HepG2 (cell line): ENCODE measurements around the gene LZTR1. TPM values are rescaled to one million over a fixed set of nuclear protein-coding genes. Genes with fewer than 3 reads are reported as not detected.

ENCODE experiments used
- AKAP8 ChIP-seq: sonication (generic); formaldehyde crosslinking; IDR thresholded peaks from 2 replicates; pipeline ENCODE4 v1.5.1; 2020; ENCODE audit warnings: mild to moderate bottlenecking, missing genetic modification reagents
- EED ChIP-seq: sonication (generic); formaldehyde crosslinking; IDR thresholded peaks from 2 replicates; pipeline ENCODE4 v1.5.0; 2020; ENCODE audit warnings: mild to moderate bottlenecking, missing genetic modification reagents
- ESRRA ChIP-seq: sonication (generic); formaldehyde crosslinking; IDR thresholded peaks from 2 replicates; pipeline ENCODE4 v1.5.1; 2020; ENCODE audit warnings: mild to moderate bottlenecking, low read depth, missing genetic modification reagents
- HMGXB4 ChIP-seq, 2 experiments: sonication (generic) in 1 of 2; formaldehyde crosslinking in 1 of 2; IDR thresholded peaks; 2 replicates each; pipeline versions ENCODE4 v1.4.0 to v1.6.1; 2018 to 2020; ENCODE audit warnings: missing genetic modification reagents in 2 of 2, borderline replicate concordance in 1 of 2, low read depth in 1 of 2, mild to moderate bottlenecking in 1 of 2, missing biosample characterization in 1 of 2
- KAT2B ChIP-seq: fragments of 150-350 bp; IDR thresholded peaks from 2 replicates; pipeline ENCODE4 v1.6.1; 2014; ENCODE audit warnings: low read depth, low read length, borderline replicate concordance
- NCOR1 ChIP-seq: fragments of 200-600 bp; sonication (generic); IDR thresholded peaks from 2 replicates; pipeline ENCODE4 v1.7.0; 2017; ENCODE audit warnings: antibody characterized with exemption, low read length, borderline replicate concordance
- NFYC ChIP-seq: IDR thresholded peaks from 2 replicates; pipeline ENCODE4 v1.6.1; 2016; ENCODE audit warnings: missing genetic modification reagents, missing compliant biosample characterization
- NONO ChIP-seq, 2 experiments: fragments of 450-650 bp in 1 of 2; sonication (generic) in 1 of 2; formaldehyde crosslinking in 1 of 2; IDR thresholded peaks in 1 of 2; conservative IDR thresholded peaks in 1 of 2; 2 replicates each; pipeline versions ENCODE4 v1.6.1 to v1.8.0; 2017 to 2022; ENCODE audit warnings: mild to moderate bottlenecking in 1 of 2, missing genetic modification reagents in 1 of 2, moderate library complexity in 1 of 2
- SAP130 ChIP-seq: IDR thresholded peaks from 2 replicates; pipeline ENCODE4 v1.6.1; 2016; ENCODE audit warnings: low read depth
- SATB2 ChIP-seq: sonication (generic); formaldehyde crosslinking; IDR thresholded peaks from 2 replicates; pipeline ENCODE4 v1.5.0; 2020; ENCODE audit warnings: missing genetic modification reagents
- SSRP1 ChIP-seq: IDR thresholded peaks from 2 replicates; pipeline ENCODE4 v1.6.1; 2016; ENCODE audit warnings: control low read depth
- THAP8 ChIP-seq: sonication (generic); formaldehyde crosslinking; IDR thresholded peaks from 2 replicates; pipeline ENCODE4 v1.5.1; 2020; ENCODE audit warnings: missing genetic modification reagents, mild to moderate bottlenecking, borderline replicate concordance
- ZNF383 ChIP-seq: sonication (generic); formaldehyde crosslinking; IDR thresholded peaks from 2 replicates; pipeline ENCODE4 v1.4.0; 2020; ENCODE audit warnings: missing genetic modification reagents, mild to moderate bottlenecking, borderline replicate concordance
- ZNF484 ChIP-seq: sonication (generic); formaldehyde crosslinking; IDR thresholded peaks from 2 replicates; pipeline ENCODE4 v1.5.1; 2020; ENCODE audit warnings: mild to moderate bottlenecking, low read depth, missing genetic modification reagents, borderline replicate concordance
- ZNF564 ChIP-seq: sonication (generic); formaldehyde crosslinking; IDR thresholded peaks from 2 replicates; pipeline ENCODE4 v1.8.1; 2023; ENCODE audit warnings: mild to moderate bottlenecking, missing genetic modification reagents
- polyA plus RNA-seq, 8 experiments: library from polyadenylated mRNA; depleted of rRNA in 3 of 8; stranded (reverse) in 7 of 8; unstranded in 1 of 8; fragments of >200 nt; fragmentation: Illumina TruSeq in 4 of 8; extraction: Trizol in 4 of 8; gene quantifications; 2 replicates each; pipeline versions ENCODE4 v1.2.1 to v1.2.3, GENCODE V29; 2011 to 2016; ENCODE audit warnings: low read depth in 4 of 8, missing spikeins in 1 of 8, mixed read lengths in 1 of 8; ENCODE audit not compliant: insufficient read depth in 1 of 8
- total RNA-seq, 5 experiments: library from RNA; depleted of rRNA; stranded (reverse); fragments of >200 nt; fragmentation: Illumina TruSeq; extraction: Trizol; gene quantifications; 2 replicates each; pipeline ENCODE4 v1.2.3, GENCODE V29; 2016; ENCODE audit warnings: low read depth in 1 of 5
- TF ChIP-seq, protein P1 (sequence below): sonication (generic); formaldehyde crosslinking; IDR thresholded peaks from 2 replicates; pipeline ENCODE4 v1.5.0; 2020; ENCODE audit warnings: missing genetic modification reagents
- TF ChIP-seq, protein P2 (sequence below): sonication (generic); formaldehyde crosslinking; IDR thresholded peaks from 2 replicates; pipeline ENCODE4 v1.4.0; 2020; ENCODE audit warnings: missing genetic modification reagents
- TF ChIP-seq, protein P3 (sequence below): IDR thresholded peaks from 2 replicates; pipeline ENCODE4 v1.6.1; 2016; ENCODE audit warnings: missing biosample characterization, missing genetic modification reagents, low read depth

LZTR1 gene
- total and polyA plus RNA-seq, 2 of the 13 experiments (the other 11 are each of a cell fraction or from before 2014, with no cell fraction given) = 21.8 to 22.4 TPM

DNA sequence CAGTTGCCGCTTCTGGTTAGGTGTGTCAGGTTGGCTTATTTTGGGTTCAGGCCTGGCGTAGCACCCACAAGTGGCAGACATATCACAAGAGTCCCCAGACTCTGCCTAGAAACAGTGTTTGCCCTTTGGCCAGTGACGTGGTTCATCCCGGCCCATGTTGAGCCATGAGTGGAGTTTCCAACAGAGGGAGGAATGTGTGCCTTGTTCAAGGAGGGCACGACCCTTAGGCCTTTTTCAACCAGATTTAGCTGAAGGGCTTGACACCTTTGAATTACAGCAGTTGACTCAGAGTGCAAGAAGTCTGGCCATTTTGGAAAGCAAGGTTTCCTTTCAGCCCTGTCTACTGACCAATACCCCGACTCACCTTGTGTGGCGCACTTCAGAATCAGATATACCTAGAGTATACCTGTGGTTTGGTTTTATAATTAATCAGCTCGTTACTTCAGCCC, 30.1 kb upstream of the LZTR1 start (continued):
- TF ChIP-seq NCOR1 = 0 out of 2 replicates have a peak, but pooled peaks have one; percentile 6
- TF ChIP-seq, protein P1, sequence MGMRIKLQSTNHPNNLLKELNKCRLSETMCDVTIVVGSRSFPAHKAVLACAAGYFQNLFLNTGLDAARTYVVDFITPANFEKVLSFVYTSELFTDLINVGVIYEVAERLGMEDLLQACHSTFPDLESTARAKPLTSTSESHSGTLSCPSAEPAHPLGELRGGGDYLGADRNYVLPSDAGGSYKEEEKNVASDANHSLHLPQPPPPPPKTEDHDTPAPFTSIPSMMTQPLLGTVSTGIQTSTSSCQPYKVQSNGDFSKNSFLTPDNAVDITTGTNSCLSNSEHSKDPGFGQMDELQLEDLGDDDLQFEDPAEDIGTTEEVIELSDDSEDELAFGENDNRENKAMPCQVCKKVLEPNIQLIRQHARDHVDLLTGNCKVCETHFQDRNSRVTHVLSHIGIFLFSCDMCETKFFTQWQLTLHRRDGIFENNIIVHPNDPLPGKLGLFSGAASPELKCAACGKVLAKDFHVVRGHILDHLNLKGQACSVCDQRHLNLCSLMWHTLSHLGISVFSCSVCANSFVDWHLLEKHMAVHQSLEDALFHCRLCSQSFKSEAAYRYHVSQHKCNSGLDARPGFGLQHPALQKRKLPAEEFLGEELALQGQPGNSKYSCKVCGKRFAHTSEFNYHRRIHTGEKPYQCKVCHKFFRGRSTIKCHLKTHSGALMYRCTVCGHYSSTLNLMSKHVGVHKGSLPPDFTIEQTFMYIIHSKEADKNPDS = no peak
- no peak for TF ChIP-seq ZNF383 (CRISPR knock-in tag)
- no peak for TF ChIP-seq AKAP8 (CRISPR knock-in tag)
- TF ChIP-seq SSRP1 (CRISPR knock-in tag) = no peak; the same call in 1 of the 2 replicates
- no peak for TF ChIP-seq NFYC (CRISPR knock-in tag)
- peak in 1 of 2 experiments; percentile 45; a peak in 1 of 4 replicates for TF ChIP-seq HMGXB4 (CRISPR knock-in tag; IDR thresholded peaks at IDR 0.05; ENCODE audit: borderline replicate concordance in 1 of 2, low read depth in 1 of 2)
- TF ChIP-seq EED (CRISPR knock-in tag) = no peak
- TF ChIP-seq SATB2 (CRISPR knock-in tag) = peak; percentile 74; the same call in 1 of the 2 replicates
- TF ChIP-seq, protein P2, sequence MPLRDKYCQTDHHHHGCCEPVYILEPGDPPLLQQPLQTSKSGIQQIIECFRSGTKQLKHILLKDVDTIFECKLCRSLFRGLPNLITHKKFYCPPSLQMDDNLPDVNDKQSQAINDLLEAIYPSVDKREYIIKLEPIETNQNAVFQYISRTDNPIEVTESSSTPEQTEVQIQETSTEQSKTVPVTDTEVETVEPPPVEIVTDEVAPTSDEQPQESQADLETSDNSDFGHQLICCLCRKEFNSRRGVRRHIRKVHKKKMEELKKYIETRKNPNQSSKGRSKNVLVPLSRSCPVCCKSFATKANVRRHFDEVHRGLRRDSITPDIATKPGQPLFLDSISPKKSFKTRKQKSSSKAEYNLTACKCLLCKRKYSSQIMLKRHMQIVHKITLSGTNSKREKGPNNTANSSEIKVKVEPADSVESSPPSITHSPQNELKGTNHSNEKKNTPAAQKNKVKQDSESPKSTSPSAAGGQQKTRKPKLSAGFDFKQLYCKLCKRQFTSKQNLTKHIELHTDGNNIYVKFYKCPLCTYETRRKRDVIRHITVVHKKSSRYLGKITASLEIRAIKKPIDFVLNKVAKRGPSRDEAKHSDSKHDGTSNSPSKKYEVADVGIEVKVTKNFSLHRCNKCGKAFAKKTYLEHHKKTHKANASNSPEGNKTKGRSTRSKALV (CRISPR knock-in tag) = peak; percentile 56; the same call in 1 of the 2 replicates
- 0 out of 2 replicates have a peak, but pooled peaks have one; percentile 12 for TF ChIP-seq ESRRA
- TF ChIP-seq SAP130 (CRISPR knock-in tag) = peak; percentile 36; the same call in 1 of the 2 replicates
- no peak for TF ChIP-seq THAP8
- TF ChIP-seq, protein P3, sequence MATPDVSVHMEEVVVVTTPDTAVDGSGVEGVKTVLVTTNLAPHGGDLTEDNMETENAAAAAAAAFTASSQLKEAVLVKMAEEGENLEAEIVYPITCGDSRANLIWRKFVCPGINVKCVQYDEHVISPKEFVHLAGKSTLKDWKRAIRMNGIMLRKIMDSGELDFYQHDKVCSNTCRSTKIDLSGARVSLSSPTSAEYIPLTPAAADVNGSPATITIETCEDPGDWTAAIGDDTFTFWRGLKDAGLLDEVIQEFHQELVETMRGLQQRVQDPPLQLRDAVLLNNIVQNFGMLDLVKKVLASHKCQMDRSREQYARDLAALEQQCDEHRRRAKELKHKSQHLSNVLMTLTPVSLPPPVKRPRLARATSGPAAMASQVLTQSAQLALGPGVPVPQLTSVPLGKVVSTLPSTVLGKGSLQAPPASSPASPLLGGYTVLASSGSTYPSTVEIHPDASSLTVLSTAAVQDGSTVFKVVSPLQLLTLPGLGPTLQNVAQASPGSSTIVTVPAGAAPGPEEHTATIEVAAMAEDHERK (CRISPR knock-in tag) = no peak
- no peak for TF ChIP-seq KAT2B
- TF ChIP-seq ZNF564 = no peak
- no peak for TF ChIP-seq NONO (IDR thresholded peaks at IDR 0.05)
- 0 out of 2 replicates have a peak, but pooled peaks have one; percentile 14 for TF ChIP-seq NONO (CRISPR knock-in tag; conservative IDR thresholded peaks at IDR 0.05)
- no peak for TF ChIP-seq ZNF484 (CRISPR knock-in tag)
